GM19099 (cell line): Measurements from ENCODE around the gene MACC1.

ENCODE experiments used
- POLR2A ChIP-seq: IDR thresholded peaks from 3 replicates; pipeline ENCODE4 v1.6.1; 2011; ENCODE audit warnings: low read depth; ENCODE audit not compliant: insufficient read length; ENCODE audit errors: extremely low read depth

The MACC1 gene

GRCh38 chr7:20133803-20134202 is 83.4 kb downstream of the MACC1 start:
- TF ChIP-seq POLR2A: no peak

- no peak for TF ChIP-seq POLR2A
Measured at GRCh38 chr7:20132585-20132984, 84.6 kb downstream of the MACC1 start.

GRCh38 chr7:20131776-20132175 is 85.4 kb downstream of the MACC1 start:
- TF ChIP-seq POLR2A: no peak

DNA sequence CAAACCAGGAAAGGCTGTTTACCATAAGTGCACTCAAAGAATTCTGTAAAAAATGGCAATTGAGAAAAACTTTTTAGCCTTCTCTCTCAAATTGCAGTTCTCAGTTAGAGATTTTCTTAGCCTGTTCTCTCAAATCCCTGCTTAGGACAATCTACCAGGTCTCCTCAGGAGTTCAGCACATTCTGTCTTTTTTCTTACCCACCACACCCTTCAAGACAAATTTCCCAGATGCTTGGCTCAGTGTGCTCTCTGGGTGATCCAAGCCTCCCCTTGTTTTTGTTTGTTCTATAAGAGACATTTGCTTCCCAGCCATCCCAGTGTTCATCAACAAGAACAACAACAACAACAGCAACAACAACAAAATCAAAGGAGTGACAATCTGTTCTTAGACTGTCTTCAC is 87.3 kb downstream of the MACC1 start:
- TF ChIP-seq POLR2A: no peak

- no peak for TF ChIP-seq POLR2A
Measured at GRCh38 chr7:20128001-20128400, 89.2 kb downstream of the MACC1 start.

- TF ChIP-seq POLR2A: no peak
Measured at GRCh38 chr7:20122073-20122472, 95.1 kb downstream of the MACC1 start.

DNA sequence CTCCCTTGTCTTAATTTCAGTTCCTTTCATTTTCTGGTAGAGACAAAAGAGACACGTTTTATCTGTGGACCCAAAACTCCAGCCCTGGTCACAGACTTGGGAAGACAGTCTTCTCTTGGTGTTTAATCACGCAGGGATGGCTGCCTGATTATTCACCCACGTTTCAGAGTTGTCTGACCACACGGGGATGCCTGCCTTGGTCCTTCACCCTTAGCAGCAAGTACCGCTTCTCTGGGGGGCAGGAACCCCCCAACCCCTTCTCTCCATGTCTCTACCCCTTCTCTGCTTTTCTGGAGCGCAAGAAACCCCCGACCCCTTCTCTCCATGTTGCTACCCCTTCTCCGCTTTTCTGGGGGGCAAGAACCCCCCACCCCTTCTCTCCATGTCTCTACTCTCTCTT is 95.8 kb downstream of the MACC1 start:
- no peak for TF ChIP-seq POLR2A

- no peak for TF ChIP-seq POLR2A
Measured at GRCh38 chr7:20116869-20117268, 100.3 kb downstream of the MACC1 start.

DNA sequence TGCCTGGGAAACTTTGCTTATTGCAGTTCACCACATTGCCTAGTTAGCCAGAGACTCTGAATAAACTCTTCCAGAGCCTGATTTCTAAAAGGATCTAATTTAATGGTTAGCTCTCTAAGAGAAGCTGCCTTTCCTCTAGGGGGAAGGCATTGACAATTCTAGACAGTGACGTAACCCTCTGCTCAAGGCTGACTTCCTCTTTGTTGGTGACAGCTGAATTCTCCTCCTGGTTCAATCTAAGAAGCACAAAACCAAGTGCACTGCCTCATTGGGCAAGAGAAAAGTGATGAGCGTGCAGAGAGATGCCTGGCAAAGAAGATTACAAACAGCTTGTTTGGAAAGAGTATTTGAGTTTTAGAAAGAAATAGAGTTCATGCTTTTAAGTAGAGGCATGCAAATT is 102.7 kb downstream of the MACC1 start:
- TF ChIP-seq POLR2A: no peak

DNA sequence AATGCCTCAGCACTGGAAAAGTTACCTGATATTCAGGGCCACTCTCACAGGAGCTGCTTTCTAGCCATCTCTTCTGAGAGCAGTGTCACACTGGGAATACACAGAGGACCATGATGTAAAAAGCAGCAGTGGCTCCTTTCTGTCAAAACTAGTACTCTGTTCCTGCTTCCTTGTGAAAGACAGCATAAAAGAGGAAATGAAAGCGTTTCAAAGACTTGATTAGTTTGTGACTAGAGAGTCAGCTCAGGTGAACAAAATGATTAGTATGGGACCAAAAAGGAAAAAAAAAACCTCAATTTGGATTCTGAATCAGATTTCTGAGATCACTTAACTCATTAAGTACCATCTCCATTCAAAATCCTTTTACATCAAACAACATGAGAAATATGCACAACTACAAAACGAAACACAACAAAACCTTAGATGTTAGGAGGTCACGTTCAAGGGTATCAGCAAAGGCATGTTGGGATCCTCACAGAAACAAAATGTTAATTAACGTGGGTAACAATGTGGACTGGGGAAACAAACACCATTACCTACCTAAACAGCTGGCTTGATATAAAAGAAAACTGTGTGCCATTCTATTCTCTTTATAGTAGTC is 103.7 kb downstream of the MACC1 start:
- no peak for TF ChIP-seq POLR2A

DNA sequence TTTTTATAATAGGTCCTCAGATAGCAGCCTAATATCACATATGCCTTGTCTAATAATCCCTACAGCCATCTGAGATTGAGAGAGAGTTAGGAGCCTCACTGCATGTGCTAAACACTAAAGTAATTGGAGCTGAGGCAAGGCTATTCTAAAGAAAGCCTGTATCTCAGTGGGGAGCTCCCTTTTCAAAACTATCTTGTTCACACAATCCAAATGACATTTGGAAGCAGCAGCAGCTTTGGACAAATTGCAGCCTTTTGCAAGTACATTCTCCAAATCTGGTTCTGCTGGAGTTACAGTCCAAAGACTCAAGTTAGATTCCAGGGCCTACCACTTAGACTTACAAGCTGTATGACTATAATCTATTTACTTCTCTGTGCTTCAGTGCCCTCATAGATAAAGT is 104.5 kb downstream of the MACC1 start:
- TF ChIP-seq POLR2A: no peak

DNA sequence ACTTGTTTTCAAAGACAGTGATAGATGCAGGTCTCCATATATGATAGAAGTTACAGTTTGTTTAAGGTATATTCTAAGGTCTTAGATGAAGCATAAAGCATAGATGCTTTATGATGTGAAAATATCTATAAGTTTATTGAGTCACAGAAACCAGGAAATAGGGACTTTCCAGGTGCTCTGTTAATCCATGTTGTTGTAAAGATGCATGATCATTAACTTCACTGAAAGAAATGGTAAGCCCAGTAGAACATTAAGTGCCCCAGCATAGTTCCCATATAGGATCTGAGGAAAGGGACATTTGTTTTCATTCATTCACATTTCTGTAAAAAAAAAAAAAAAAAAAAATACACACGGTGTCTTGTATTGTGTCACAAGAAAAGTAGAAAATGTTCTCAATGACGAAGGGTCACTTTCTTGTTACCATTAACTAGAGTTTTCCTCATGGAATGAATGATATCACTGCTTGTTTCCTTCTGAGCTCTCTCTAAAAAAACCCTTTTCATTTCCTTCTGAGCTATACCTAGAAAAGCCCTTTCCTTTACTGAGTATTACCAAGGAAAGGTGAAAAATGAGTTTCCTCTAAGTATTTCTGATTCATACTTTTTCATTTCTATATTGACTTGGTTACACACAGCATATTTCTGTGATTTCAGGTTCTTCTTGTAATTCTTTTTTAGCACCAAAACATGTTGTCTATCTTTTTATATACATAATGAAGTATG is 105.2 kb downstream of the MACC1 start:
- no peak for TF ChIP-seq POLR2A

DNA sequence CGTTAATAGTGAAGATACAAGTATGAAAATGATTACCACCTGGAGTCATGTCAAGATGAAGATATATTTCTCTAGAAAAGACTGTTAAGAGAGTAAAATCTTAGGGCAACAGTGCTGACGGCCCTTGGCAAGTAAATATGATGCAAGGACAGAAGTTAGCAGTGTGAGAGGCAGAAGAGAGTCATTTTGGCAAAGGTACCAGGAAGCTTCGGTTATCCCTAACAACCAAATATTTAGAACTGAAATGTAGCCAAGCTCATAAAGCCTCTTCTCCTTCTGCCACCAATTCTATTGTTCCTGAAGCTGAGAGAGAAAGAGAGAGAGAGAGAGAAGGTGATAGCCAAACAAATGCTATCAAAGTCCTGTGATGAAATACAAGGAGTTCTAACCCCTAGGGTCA is 109.6 kb downstream of the MACC1 start:
- no peak for TF ChIP-seq POLR2A

DNA sequence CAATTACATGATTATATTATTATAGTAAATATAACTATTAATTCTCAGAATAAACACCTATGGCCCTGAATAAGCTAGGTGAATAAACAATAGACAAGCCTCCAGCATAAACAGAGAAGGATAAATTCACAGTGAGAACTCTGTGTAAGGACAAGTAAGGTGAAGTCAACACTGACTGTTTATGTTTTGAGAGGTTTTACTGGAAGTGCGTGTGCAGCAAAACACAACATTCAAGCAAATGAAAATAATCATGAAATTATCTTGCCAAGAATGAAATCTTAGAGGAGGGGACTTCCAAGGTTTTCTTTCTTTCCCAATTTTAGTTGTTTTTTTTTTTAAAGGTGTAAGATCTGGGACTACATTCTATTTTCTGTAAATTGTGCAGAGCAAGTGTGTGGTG is 112.5 kb downstream of the MACC1 start:
- TF ChIP-seq POLR2A: no peak

DNA sequence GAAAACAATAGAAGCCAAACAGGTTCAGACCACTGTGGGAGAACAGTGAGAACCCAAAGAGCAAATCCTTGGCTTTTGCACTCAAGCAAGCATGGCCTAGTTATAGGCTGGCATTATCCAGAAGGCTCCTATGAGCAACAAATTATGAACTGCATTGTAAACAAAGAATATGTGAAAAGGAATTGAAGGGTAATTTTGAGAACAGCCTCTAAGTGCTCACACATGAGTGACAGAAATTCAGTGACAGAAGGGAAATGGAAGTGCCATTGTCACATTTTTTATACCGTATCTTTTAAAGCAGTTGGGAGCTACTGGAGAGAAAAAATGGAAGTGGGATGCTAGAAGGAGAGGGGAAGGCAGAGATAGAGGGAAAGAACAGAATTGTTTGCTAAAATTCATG is 114.2 kb downstream of the MACC1 start:
- no peak for TF ChIP-seq POLR2A

GRCh38 chr7:20095862-20096261 is 121.3 kb downstream of the MACC1 start:
- no peak for TF ChIP-seq POLR2A

GRCh38 chr7:20095436-20095835 is 121.7 kb downstream of the MACC1 start:
- TF ChIP-seq POLR2A: no peak

DNA sequence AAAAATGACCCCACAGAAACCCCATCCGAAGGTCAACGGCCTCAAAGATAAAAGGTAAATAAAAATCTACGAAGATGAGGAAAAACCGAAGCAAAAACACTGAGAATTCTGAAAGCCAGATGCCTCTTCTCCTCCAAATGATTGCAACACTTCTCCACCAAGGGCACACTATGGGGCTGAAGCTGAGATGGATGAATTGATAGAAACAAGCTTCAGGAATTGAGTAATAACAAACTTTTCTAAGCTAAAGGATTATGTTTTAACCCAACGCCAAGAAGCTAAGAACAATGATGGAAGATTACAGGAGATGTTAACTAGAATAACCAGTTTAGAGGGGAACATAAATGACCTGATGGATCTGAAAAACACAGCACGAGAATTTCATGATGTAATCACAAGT is 127.8 kb downstream of the MACC1 start:
- no peak for TF ChIP-seq POLR2A

- no peak for TF ChIP-seq POLR2A
Measured at GRCh38 chr7:20085086-20085485, 132.1 kb downstream of the MACC1 start.
